ENCODE measurements around the gene CTBP2.

GRCh38 chr10:125141860-125142484 lies 18.4 kb downstream of the CTBP2 start:
- TF ChIP-seq, protein P1, sequence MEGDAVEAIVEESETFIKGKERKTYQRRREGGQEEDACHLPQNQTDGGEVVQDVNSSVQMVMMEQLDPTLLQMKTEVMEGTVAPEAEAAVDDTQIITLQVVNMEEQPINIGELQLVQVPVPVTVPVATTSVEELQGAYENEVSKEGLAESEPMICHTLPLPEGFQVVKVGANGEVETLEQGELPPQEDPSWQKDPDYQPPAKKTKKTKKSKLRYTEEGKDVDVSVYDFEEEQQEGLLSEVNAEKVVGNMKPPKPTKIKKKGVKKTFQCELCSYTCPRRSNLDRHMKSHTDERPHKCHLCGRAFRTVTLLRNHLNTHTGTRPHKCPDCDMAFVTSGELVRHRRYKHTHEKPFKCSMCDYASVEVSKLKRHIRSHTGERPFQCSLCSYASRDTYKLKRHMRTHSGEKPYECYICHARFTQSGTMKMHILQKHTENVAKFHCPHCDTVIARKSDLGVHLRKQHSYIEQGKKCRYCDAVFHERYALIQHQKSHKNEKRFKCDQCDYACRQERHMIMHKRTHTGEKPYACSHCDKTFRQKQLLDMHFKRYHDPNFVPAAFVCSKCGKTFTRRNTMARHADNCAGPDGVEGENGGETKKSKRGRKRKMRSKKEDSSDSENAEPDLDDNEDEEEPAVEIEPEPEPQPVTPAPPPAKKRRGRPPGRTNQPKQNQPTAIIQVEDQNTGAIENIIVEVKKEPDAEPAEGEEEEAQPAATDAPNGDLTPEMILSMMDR (optimal IDR thresholded peaks at IDR 0.05 in 1 of 3, IDR thresholded peaks at IDR 0.05 in 1 of 3, conservative IDR thresholded peaks at IDR 0.05 in 1 of 3; ENCODE audit: extremely low read depth in 1 of 3, insufficient read depth in 2 of 3, low read length in 3 of 3): no peak
- no peak for TF ChIP-seq EZH2 (IDR thresholded peaks at IDR 0.05; ENCODE audit: low read length)

All from keratinocyte (primary cell).